ENCODE results near the gene PRIMA1. TPM values are rescaled to one million over a fixed set of nuclear protein-coding genes. Genes with fewer than 3 reads are reported as not detected.
"Not testable (repeated sequence)": the region's sequence is repeated elsewhere in the genome, so short reads cannot be mapped to it uniquely, and the experiment has no call there.

PRIMA1 gene
- polyA plus RNA-seq, 1 of the 3 experiments (the other 2 are of a cell fraction), result 0.18 TPM

- no peak overlapping the region for H3K4me3 ChIP-seq (ENCODE audit: low read depth in 2 of 2, low read length in 1 of 2)
- no peaks in the 10 kb centered on the region for H3K36me3 ChIP-seq (replicated peaks in 1 of 2; ENCODE audit: control insufficient read depth in 1 of 2, insufficient read depth in 2 of 2, low read length in 1 of 2)
- no peaks in the 10 kb centered on the region for H3K9me2 ChIP-seq
- no peaks in the 10 kb centered on the region; the same call in none of the 2 replicates for H3K9me3 ChIP-seq
- TF ChIP-seq NFIC (IDR thresholded peaks at IDR 0.05; ENCODE audit: borderline replicate concordance) (no peak), MEF2A (IDR thresholded peaks at IDR 0.05; ENCODE audit: borderline replicate concordance, low read depth) (no peak), FOXJ3 (CRISPR knock-in tag; IDR thresholded peaks at IDR 0.05) (no peak), ELF1 (IDR thresholded peaks at IDR 0.05) (no peak), SMC3 (IDR thresholded peaks at IDR 0.05; ENCODE audit: low read depth, low read length) (no peak), TCF12 (IDR thresholded peaks at IDR 0.05) (no peak), CTCF (IDR thresholded peaks at IDR 0.05) (no peak), EZH2phosphoT487 (IDR thresholded peaks at IDR 0.05; ENCODE audit: borderline replicate concordance, low read depth) (no peak), MXI1 (IDR thresholded peaks at IDR 0.05; ENCODE audit: low read depth, low read length) (no peak), FOXM1 (IDR thresholded peaks at IDR 0.05; ENCODE audit: low read depth) (no peak), GABPA (IDR thresholded peaks at IDR 0.05; ENCODE audit: low read depth) (no peak), RAD21 (IDR thresholded peaks at IDR 0.05; ENCODE audit: low read length) (no peak), POLR2AphosphoS5 (IDR thresholded peaks at IDR 0.05; ENCODE audit: low read depth, low read length) (no peak), MAX (IDR thresholded peaks at IDR 0.05; ENCODE audit: low read depth) (no peak), RXRA (IDR thresholded peaks at IDR 0.05; ENCODE audit: borderline replicate concordance, low read depth) (no peak), CHD2 (IDR thresholded peaks at IDR 0.05; ENCODE audit: low read length, partially characterized antibody) (no peak), SIN3A (IDR thresholded peaks at IDR 0.05; ENCODE audit: borderline replicate concordance, low read depth, low read length) (no peak), EP300 (IDR thresholded peaks at IDR 0.05; ENCODE audit: borderline replicate concordance in 1 of 2, low read depth in 1 of 2, low read length in 1 of 2) (no peak), JUND (IDR thresholded peaks at IDR 0.05) (no peak)
- H3K79me2 ChIP-seq (ENCODE audit: insufficient read depth), result no peaks in the 10 kb centered on the region
- no peaks in the 10 kb centered on the region for H3K4me1 ChIP-seq (ENCODE audit: control insufficient read depth in 1 of 2, insufficient read depth in 2 of 2, low read depth in 1 of 2, low read length in 1 of 2)
- ChIA-PET CTCF (no interaction called here), POLR2A (no interaction called here)
- no peaks in the 10 kb centered on the region for H3F3A ChIP-seq (replicated peaks; ENCODE audit: insufficient read depth)
- no peaks in the 10 kb centered on the region for H4K20me1 ChIP-seq (ENCODE audit: insufficient read depth)
- DNase-seq, result no peak
- H3K27me3 ChIP-seq (ENCODE audit: insufficient read depth), result no peaks in the 10 kb centered on the region
- H3K9ac ChIP-seq, result no peak overlapping the region
- H3K27ac ChIP-seq (ENCODE audit: low read depth in 2 of 2, low read length in 1 of 2), result no peak overlapping the region
- H2AFZ ChIP-seq (ENCODE audit: low read depth), result no peak overlapping the region
- WGBS (ENCODE audit: low lambda C conversion rate), result 29% methylated on average over 8 of the region's 8 CpGs
- no peak overlapping the region for H3K4me2 ChIP-seq
These were observed 23.4 kb upstream of the PRIMA1 start for GRCh38 chr14:93811676-93812075.

- POLR2A ChIA-PET, result no interaction called here
- Histone ChIP-seq H3K27ac (ENCODE audit: low read depth in 2 of 2, low read length in 1 of 2) (no peak overlapping the region), H4K20me1 (ENCODE audit: insufficient read depth) (no peaks in the 10 kb centered on the region), H3K4me1 (ENCODE audit: control insufficient read depth in 1 of 2, insufficient read depth in 2 of 2, low read depth in 1 of 2, low read length in 1 of 2) (no peaks in the 10 kb centered on the region), H3K9me3 (no peaks in the 10 kb centered on the region; the same call in none of the 2 replicates), H2AFZ (ENCODE audit: low read depth) (no peak overlapping the region), H3K79me2 (ENCODE audit: insufficient read depth) (no peaks in the 10 kb centered on the region), H3K4me3 (ENCODE audit: low read depth in 2 of 2, low read length in 1 of 2) (no peak overlapping the region), H3K9me2 (no peaks in the 10 kb centered on the region), H3K4me2 (no peak overlapping the region), H3F3A (replicated peaks; ENCODE audit: insufficient read depth) (no peaks in the 10 kb centered on the region), H3K9ac (no peak overlapping the region), H3K36me3 (replicated peaks in 1 of 2; ENCODE audit: control insufficient read depth in 1 of 2, insufficient read depth in 2 of 2, low read length in 1 of 2) (no peaks in the 10 kb centered on the region), H3K27me3 (ENCODE audit: insufficient read depth) (no peaks in the 10 kb centered on the region)
- CTCF ChIA-PET, result no interaction called here
- DNase-seq, result no peak
- TF ChIP-seq FOXJ3 (CRISPR knock-in tag; IDR thresholded peaks at IDR 0.05), result no peak
- WGBS (ENCODE audit: low lambda C conversion rate), result 33% methylated on average over 1 of the region's 1 CpG
These were observed 22.7 kb upstream of the PRIMA1 start for GRCh38 chr14:93811020-93811419.

GRCh38 chr14:93809491-93810420, 21.5 kb upstream of the PRIMA1 start:
- H3K9ac ChIP-seq; H3K9me3 ChIP-seq; H3K4me2 ChIP-seq; CTCF ChIA-PET; H3K9me2 ChIP-seq; H4K20me1 ChIP-seq (ENCODE audit: insufficient read depth); H2AFZ ChIP-seq (ENCODE audit: low read depth); DNase-seq; H3K79me2 ChIP-seq (ENCODE audit: insufficient read depth); H3K27me3 ChIP-seq (ENCODE audit: insufficient read depth); POLR2A ChIA-PET; H3K4me1 ChIP-seq (ENCODE audit: control insufficient read depth in 1 of 2, insufficient read depth in 2 of 2, low read depth in 1 of 2, low read length in 1 of 2); H3F3A ChIP-seq (replicated peaks; ENCODE audit: insufficient read depth); H3K27ac ChIP-seq (ENCODE audit: low read depth in 2 of 2, low read length in 1 of 2); H3K4me3 ChIP-seq (ENCODE audit: low read depth in 2 of 2, low read length in 1 of 2); H3K36me3 ChIP-seq (replicated peaks in 1 of 2; ENCODE audit: control insufficient read depth in 1 of 2, insufficient read depth in 2 of 2, low read length in 1 of 2): not testable (repeated sequence)
- 27% methylated on average over 6 of the region's 6 CpGs for WGBS (ENCODE audit: low lambda C conversion rate)

Data from SK-N-SH (cell line).